GM10248 (cell line): ENCODE results near the gene BTBD16.

Experiments used
- CTCF ChIA-PET: fragments of 300-600 bp; sonication (Branson Sonifier 250); formaldehyde crosslinking; extraction: SDS; loops from one replicate; lab custom pipeline; 2021; ENCODE audit warnings: antibody characterized with exemption; lab: Yijun Ruan, JAX
- POLR2A ChIA-PET: fragments of 350-650 bp; sonication (Branson Sonifier 250); formaldehyde crosslinking; extraction: SDS; loops from one replicate; lab custom pipeline; 2020; ENCODE audit warnings: antibody characterized with exemption; lab: Yijun Ruan, JAX
- DNase-seq: peaks from one replicate; pipeline ENCODE4 v3.0.0; 2012; ENCODE audit errors: extremely low spot score
- CTCF ChIP-seq: IDR thresholded peaks from 2 replicates; pipeline ENCODE4 v1.5.1; 2012; ENCODE audit warnings: mild to moderate bottlenecking, low read depth; ENCODE audit errors: extremely low read depth, missing control alignments, control extremely low read depth

Gene BTBD16

DNA sequence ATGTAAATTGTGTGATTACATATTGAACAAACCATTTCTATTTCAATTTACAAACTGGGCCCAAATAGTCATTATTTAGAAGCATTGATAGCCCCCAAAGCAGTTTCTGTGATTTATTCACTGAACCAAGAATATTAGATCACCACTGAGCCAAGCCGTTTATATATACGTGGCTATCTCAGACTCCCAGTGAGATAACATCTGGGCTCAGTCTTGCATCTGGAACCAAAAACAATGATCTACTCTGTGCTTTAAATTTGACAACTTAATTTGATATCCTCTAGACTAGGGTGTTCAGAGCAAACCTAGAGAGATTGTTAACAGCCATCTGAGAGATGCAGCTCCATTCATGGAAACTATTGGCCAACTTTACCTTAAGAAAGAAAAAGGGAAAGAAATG lies 41.4 kb upstream of the BTBD16 start:
- ChIA-PET POLR2A (no interaction called here), CTCF (no interaction called here)
- TF ChIP-seq CTCF: no peak
- no peak for DNase-seq

- TF ChIP-seq CTCF: no peak
- CTCF ChIA-PET: no interaction called here
- no peak for DNase-seq
- POLR2A ChIA-PET: no interaction called here
Measured at GRCh38 chr10:122230222-122230621, 40.9 kb upstream of the BTBD16 start.

DNA sequence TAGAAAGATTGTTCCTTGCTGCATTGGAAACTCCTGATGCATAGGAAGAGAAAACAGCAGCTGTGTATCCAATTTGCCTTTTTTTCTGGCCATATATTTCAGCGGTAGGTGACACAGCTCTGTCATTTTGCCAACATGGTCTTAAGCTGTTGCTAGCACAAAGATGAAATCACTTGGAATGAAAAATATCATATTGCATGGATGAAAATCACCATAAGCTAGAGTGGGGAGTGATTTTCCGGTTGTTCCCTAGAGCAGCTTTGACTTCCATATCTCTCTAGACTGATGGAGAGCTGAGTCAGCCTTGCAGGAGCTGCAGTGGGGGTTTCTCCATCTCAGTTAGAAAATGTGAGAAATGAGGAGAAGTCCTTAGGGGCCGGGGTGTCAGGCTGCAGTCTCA lies 38.3 kb upstream of the BTBD16 start:
- ChIA-PET CTCF (interaction anchor here (1.0 to 1.3 kb wide), 2 partner anchors 9 to 35 kb away, joined by 3 to 5 read pairs; no protein-coding TSS in a partner anchor), POLR2A (no interaction called here)
- no peak for TF ChIP-seq CTCF
- no peak for DNase-seq

DNA sequence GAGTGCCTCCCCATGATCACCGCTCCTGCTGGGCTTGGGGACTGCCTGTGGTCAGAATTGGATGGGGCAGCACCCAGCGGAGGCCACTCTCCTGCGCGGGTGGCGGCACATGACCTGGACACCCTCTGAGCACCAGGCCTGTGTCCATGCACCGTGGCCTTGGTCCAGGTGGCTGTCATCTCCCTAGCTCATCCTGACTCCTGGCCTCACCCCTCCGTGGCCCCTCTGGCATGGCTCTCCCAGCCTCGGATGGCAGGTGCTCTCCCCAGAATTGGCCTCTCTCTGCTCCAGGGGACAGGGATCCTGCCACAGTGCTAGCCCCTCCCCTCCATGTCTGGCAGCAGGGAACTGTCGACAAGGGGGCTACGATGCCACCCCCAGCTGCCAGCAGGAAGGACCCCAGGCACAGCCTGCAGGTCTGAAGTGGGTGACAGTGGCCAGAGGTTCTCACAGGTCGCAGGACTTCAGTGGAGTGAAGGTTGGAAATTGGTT lies 37.2 kb upstream of the BTBD16 start:
- no peak for DNase-seq
- POLR2A ChIA-PET: no interaction called here
- no peak for TF ChIP-seq CTCF
- CTCF ChIA-PET: interaction anchor here (1.0 kb wide), 2 partner anchors 34 to 65 kb away, joined by 3 read pairs; no protein-coding TSS in a partner anchor

DNA sequence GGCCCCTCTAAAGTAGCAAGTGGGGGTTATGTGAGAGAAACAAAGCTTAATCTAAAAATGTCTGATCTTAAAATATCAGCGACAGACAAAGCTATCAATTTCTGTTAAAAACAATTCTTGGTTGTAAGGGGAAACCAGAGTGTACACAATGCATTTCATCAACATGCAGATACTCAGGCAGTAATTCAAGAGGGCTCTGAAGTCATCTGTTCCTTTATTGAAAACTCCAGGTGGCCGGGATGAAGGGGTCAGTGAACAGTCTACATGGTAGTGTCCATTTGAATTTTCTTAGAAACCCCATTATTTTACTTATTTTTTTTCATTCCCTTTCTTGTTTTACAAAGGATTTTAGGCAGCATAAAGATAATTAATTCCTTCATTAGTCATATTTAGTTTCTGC lies 36.7 kb upstream of the BTBD16 start:
- CTCF ChIA-PET: interaction anchor here (1.0 kb wide), 2 partner anchors 34 to 64 kb away, joined by 3 read pairs; no protein-coding TSS in a partner anchor
- no peak for DNase-seq
- POLR2A ChIA-PET: no interaction called here
- TF ChIP-seq CTCF: no peak

DNA sequence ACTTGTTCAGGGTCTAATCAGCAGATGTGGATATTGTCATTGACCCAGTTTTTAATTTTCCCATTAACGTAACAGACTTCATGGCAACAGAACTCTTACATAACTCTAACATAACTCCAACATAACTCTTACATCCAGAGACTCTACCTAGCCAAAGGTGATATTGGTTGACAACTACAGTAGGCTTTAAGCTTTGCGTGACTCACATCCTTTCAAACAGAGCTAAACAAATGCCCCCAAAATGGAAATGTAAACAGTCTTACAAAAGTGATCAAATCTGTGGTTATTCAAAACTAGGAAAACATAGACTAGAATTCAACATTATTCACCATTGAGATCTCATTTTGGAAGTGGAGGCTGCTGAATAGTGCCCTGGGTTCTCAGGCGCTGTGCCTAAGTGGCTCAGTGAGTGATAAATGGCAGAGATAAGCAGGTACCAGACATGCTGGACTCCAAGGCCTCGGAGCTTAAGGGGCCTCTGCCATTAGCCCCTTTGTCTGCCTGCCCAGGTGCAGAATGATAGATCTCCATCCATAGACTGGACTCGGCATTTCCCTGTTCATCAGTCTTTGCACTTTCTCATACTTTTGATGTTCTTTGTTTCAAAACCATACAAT lies 34.3 kb upstream of the BTBD16 start:
- no peak for TF ChIP-seq CTCF
- no peak for DNase-seq
- CTCF ChIA-PET: interaction anchor here (1.5 kb wide), 1 partner anchor 31 kb away, joined by 3 read pairs; no protein-coding TSS in a partner anchor
- POLR2A ChIA-PET: no interaction called here
